Neural crest cell (in vitro differentiated cells): ENCODE measurements around the gene WDFY4. TPM values are rescaled to one million over a fixed set of nuclear protein-coding genes. Genes with fewer than 3 reads are reported as not detected.

Source experiments
- DNase-seq: peaks from one replicate; pipeline ENCODE4 v3.0.0; 2021; ENCODE audit warnings: low read depth, mixed read lengths, low spot score
- H3K27ac Mint-ChIP-seq: one replicate; pipeline ENCODE4 v1.8.0; 2021; ENCODE audit warnings: mild to moderate bottlenecking, mixed read lengths; ENCODE audit not compliant: unreplicated experiment
- H3K27me3 Mint-ChIP-seq: 2 replicates; pipeline ENCODE4 v1.8.0; 2021; ENCODE audit warnings: low read depth, mild to moderate bottlenecking, mixed read lengths
- H3K36me3 Mint-ChIP-seq: 2 replicates; pipeline ENCODE4 v1.8.0; 2021; ENCODE audit warnings: low read depth, mild to moderate bottlenecking, mixed read lengths
- H3K4me1 Mint-ChIP-seq: 2 replicates; pipeline ENCODE4 v1.8.0; 2021; ENCODE audit warnings: mixed read lengths
- H3K4me3 Mint-ChIP-seq: one replicate; pipeline ENCODE4 v1.8.0; 2021; ENCODE audit warnings: mild to moderate bottlenecking, mixed read lengths
- H3K9me3 Mint-ChIP-seq: 2 replicates; pipeline ENCODE4 v1.8.0; 2021; ENCODE audit warnings: mixed read lengths
- total RNA-seq: library from RNA; stranded (reverse); gene quantifications from 2 replicates; pipeline ENCODE4 v1.2.1, GENCODE V29; 2021
- TF ChIP-seq, protein P1 (sequence below): fragments of 200-600 bp; sonication (generic); conservative IDR thresholded peaks from 2 replicates; pipeline ENCODE4 v1.5.0; 2021; ENCODE audit warnings: antibody characterized with exemption, mild to moderate bottlenecking

WDFY4 gene
- total RNA-seq, 1 donor from 2014 or later: not detected

DNA sequence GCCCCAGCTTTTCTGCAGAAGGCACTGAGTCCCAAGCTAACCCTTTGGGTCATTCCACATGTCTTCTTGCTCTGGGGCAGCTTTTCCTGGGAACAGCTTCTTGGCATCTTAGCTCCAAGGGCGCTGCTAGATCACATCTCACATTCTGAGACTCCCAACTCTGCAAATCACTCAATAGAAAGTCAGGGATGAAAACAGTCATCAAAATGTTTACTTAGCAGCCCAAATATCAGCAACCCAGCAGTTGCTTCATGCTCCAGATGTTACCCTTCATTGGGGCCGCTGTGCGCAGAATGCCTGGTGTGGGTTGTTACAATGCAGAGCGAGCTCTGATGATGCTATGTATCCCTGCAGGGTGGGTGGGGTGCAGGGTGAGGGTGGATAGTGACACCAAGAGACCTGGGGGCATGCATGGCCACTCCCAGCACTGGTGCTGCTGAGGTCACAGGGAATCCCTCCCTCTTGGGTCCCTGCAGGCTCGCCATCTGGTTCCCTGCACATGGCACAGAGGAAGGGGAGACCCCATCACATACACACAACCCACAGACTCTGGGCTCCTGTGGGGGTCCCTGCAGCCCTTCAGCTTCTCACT lies 19.0 kb downstream of the WDFY4 start:
- Mint-ChIP-seq H3K27me3 (peaks cover 10% of the 10 kb centered on the region), H3K4me3 (no peak overlapping the region), H3K9me3 (no peaks in the 10 kb centered on the region), H3K4me1 (no peaks in the 10 kb centered on the region), H3K27ac (no peak overlapping the region), H3K36me3 (no peaks in the 10 kb centered on the region)
- TF ChIP-seq, protein P1, sequence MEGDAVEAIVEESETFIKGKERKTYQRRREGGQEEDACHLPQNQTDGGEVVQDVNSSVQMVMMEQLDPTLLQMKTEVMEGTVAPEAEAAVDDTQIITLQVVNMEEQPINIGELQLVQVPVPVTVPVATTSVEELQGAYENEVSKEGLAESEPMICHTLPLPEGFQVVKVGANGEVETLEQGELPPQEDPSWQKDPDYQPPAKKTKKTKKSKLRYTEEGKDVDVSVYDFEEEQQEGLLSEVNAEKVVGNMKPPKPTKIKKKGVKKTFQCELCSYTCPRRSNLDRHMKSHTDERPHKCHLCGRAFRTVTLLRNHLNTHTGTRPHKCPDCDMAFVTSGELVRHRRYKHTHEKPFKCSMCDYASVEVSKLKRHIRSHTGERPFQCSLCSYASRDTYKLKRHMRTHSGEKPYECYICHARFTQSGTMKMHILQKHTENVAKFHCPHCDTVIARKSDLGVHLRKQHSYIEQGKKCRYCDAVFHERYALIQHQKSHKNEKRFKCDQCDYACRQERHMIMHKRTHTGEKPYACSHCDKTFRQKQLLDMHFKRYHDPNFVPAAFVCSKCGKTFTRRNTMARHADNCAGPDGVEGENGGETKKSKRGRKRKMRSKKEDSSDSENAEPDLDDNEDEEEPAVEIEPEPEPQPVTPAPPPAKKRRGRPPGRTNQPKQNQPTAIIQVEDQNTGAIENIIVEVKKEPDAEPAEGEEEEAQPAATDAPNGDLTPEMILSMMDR: no peak
- DNase-seq: no peak

DNA sequence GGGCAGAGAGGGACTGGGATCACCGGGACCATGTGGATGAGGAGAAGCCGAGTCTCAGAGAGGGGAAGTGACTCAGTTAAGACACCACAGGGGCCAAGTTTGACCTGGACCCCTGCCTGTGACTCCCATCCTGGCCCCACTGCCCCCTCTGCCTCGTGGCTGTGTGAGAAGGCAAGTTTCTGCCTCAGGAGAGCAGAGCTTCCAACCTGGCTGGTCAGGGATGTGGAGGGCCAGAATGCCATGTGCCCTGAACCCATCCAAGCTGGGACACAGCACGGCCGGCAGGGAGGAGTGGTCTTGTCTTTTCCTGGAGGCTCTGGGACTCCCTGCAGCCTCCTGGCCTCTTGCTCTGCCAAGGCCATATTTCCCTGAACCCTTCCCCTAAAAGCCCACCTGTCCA lies 19.5 kb downstream of the WDFY4 start:
- Mint-ChIP-seq H3K9me3 (no peaks in the 10 kb centered on the region), H3K27ac (no peak overlapping the region), H3K36me3 (no peaks in the 10 kb centered on the region), H3K4me1 (no peaks in the 10 kb centered on the region), H3K4me3 (no peak overlapping the region), H3K27me3 (peaks cover 10% of the 10 kb centered on the region)
- DNase-seq: no peak
- TF ChIP-seq, protein P1: no peak

DNA sequence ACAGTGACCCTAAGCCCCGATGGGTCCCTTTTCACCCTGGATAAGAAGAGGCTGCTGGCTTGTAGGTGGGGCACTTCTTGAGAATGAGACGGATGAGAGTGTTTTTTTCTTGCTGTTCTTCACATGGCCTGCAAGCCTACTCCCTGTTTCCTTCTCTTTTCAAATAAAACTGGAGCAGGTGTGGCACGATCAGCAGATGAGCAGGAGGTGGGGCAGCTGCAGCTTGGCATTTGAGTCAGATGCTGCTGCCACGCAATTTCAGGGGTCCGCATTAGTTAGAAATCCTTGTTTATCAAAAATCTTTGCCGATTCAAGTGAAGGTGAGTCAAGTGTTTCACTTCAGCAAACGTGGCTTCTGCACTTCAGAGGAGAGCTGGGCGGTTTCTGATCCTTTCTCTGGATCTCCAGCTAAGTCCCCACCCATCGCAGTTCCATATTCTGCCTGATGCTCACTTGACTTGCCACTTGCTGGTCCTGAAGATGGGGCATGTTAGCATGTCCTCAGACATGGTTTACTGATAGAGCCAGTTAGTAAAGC lies 20.8 kb downstream of the WDFY4 start:
- H3K36me3 Mint-ChIP-seq: no peaks in the 10 kb centered on the region
- no peak for DNase-seq
- H3K27me3 Mint-ChIP-seq: peaks cover 10% of the 10 kb centered on the region
- no peak overlapping the region for H3K27ac Mint-ChIP-seq
- H3K4me3 Mint-ChIP-seq: no peak overlapping the region
- no peaks in the 10 kb centered on the region for H3K9me3 Mint-ChIP-seq
- no peaks in the 10 kb centered on the region for H3K4me1 Mint-ChIP-seq
- TF ChIP-seq, protein P1: no peak

DNA sequence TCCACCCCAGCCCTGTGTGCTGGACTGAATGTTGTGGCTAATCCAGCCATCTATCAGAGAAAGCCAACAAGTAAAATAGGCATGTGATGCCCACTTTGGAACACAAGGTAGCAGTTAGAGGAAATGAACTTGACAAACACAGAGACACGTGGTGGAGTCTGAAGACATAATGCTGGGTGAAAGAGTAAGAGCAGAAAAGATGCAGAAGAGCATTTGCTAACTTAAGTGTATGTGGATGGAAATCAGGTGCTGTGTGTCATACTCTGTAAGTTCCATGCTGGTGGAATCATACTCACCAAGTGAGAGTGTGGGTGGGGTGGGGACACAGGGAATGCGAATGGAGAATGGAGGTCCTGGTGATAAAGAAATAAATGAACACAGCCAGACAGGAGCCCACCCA lies 22.8 kb downstream of the WDFY4 start:
- TF ChIP-seq, protein P1: no peak
- Mint-ChIP-seq H3K4me1 (no peaks in the 10 kb centered on the region), H3K4me3 (no peak overlapping the region), H3K9me3 (no peaks in the 10 kb centered on the region), H3K27ac (no peak overlapping the region), H3K36me3 (no peaks in the 10 kb centered on the region), H3K27me3 (peaks cover 10% of the 10 kb centered on the region)
- no peak for DNase-seq

DNA sequence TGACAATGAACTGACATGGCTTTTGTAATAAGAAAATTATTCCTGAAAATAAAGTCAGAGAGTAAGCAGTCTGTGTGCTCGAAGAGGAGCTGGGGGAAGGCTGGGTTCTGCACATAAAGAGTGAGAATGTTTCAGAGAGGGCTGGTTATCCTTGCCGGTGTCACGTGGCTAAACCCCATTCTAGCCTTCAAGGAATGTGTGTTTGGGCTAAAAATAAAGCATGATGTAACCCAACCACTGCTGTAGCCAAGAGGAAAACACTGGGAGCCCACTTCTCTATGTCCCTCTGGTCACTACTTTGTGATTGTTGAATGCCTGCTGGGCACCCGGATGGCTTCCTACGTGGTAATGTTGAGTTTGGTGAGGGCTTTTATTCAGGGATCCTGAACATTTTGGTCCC lies 23.5 kb downstream of the WDFY4 start:
- DNase-seq: no peak
- Mint-ChIP-seq H3K4me1 (no peaks in the 10 kb centered on the region), H3K9me3 (no peaks in the 10 kb centered on the region), H3K27me3 (peaks cover 10% of the 10 kb centered on the region), H3K4me3 (no peak overlapping the region), H3K27ac (no peak overlapping the region), H3K36me3 (no peaks in the 10 kb centered on the region)
- TF ChIP-seq, protein P1: no peak
